Astrocyte (in vitro differentiated cells and primary cell): ENCODE results near the gene FIGN.

ENCODE experiments used
- EZH2 ChIP-seq: IDR thresholded peaks from 2 replicates; pipeline ENCODE4 v1.6.1; 2012; ENCODE audit warnings: mild to moderate bottlenecking, low read length, inconsistent platforms; ENCODE audit not compliant: insufficient read depth
- TF ChIP-seq, protein P1 (sequence below): IDR thresholded peaks from 2 replicates; pipeline ENCODE4 v1.5.1; 2011; ENCODE audit warnings: low read depth, mild to moderate bottlenecking, inconsistent platforms, low read length, moderate library complexity; ENCODE audit not compliant: insufficient read depth

DNA sequence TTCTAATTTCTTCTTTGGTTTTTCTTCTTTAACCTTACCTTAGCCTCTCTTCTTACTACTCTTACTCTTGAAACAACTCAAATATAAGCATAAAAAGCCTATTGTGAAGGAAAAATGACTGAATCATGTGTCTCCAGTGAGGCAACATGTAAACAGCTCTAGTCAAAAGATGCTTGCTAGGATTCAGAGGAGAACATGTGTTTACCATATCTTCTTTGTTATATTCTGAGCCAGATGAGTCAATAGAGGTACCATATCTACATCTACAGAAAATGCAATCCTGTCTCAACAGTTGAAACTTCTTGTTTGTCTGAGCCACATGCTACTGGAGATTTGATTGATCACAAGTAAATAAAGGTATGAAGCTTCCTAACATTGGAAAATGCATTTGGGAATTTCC lies 15.9 kb upstream of the FIGN start:
- TF ChIP-seq, protein P1, sequence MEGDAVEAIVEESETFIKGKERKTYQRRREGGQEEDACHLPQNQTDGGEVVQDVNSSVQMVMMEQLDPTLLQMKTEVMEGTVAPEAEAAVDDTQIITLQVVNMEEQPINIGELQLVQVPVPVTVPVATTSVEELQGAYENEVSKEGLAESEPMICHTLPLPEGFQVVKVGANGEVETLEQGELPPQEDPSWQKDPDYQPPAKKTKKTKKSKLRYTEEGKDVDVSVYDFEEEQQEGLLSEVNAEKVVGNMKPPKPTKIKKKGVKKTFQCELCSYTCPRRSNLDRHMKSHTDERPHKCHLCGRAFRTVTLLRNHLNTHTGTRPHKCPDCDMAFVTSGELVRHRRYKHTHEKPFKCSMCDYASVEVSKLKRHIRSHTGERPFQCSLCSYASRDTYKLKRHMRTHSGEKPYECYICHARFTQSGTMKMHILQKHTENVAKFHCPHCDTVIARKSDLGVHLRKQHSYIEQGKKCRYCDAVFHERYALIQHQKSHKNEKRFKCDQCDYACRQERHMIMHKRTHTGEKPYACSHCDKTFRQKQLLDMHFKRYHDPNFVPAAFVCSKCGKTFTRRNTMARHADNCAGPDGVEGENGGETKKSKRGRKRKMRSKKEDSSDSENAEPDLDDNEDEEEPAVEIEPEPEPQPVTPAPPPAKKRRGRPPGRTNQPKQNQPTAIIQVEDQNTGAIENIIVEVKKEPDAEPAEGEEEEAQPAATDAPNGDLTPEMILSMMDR: no peak
- TF ChIP-seq EZH2: no peak
